KOPT-K1 (cell line): ENCODE data around the gene NRP2.

Source experiments
- H3K27ac ChIP-seq: fragments of 200-600 bp; sonication (generic); 2 replicates; pipeline ENCODE4 v1.5.1; 2016; ENCODE audit warnings: antibody characterized with exemption, mild to moderate bottlenecking, low read depth, low read length; ENCODE audit not compliant: poor library complexity, severe bottlenecking
- H3K36me3 ChIP-seq: fragments of 200-600 bp; sonication (generic); 2 replicates; pipeline ENCODE4 v1.5.1; 2017; ENCODE audit warnings: antibody characterized with exemption, mild to moderate bottlenecking, low read length, moderate library complexity; ENCODE audit not compliant: insufficient read depth
- H3K9me3 ChIP-seq: fragments of 200-600 bp; sonication (generic); 2 replicates; pipeline ENCODE4 v1.5.1; 2017; ENCODE audit warnings: antibody characterized with exemption, low read length, mild to moderate bottlenecking; ENCODE audit not compliant: insufficient read depth, poor library complexity, severe bottlenecking

Gene NRP2

DNA sequence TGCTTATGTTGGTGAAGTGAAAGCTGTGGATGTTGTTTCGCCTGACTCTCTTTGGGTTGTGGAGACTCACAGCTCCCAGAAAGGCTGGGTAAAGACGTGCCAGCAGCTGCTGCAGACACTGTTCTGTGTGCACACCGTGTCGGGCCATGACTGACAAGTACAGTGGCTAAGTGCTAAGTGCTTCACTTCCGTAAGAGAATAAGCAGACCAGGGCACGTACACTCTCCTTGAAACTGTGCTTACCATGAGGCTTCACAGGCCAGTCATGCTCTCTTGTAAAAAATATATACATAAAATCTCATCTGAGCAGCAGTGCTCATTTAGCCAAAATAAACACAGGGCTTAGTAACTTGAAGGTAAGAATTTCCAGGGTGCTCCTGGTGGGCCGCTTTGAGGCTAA, 86.0 kb downstream of the NRP2 start:
- Histone ChIP-seq H3K9me3 (no peaks in the 10 kb centered on the region), H3K36me3 (no peaks in the 10 kb centered on the region), H3K27ac (no peak overlapping the region)

DNA sequence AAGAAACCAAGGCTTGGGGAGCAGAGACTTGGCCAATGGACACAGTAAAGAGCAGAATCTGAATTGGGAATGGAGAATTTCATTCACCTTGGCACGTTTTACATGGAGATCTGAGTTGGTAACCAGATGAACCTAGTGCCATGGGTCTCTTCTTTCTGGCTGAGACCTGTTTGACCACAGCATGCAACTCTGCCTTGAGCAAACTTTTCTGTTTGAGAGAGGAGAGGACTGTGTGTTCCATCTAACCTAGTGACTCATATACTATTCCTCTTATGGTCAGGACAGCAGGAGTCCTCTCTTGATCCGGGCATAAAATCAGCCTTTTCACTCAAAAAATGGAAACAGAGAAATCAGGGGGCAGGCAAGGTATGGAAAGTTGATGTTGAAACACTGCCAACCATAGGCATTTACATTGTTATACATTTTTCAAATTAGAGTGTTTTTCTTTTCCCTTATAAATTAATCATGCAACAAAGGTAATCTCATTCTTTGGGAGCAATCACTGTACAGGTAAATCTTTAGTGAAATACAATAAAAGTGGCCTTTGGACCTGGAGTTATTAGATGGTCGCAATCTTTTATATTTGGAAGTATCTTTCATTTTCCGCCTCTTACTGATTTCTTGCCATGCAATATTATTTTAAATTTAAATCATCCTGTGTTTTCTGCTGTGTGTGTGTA, 86.7 kb downstream of the NRP2 start:
- H3K27ac ChIP-seq, result no peak overlapping the region
- no peaks in the 10 kb centered on the region for H3K36me3 ChIP-seq
- H3K9me3 ChIP-seq, result no peaks in the 10 kb centered on the region

GRCh38 chr2:205769495-205769850, 87.2 kb downstream of the NRP2 start:
- H3K9me3 ChIP-seq, result no peaks in the 10 kb centered on the region
- H3K36me3 ChIP-seq, result no peaks in the 10 kb centered on the region
- no peak overlapping the region for H3K27ac ChIP-seq

- Histone ChIP-seq H3K27ac (no peak overlapping the region), H3K36me3 (no peaks in the 10 kb centered on the region)
These were observed 87.6 kb downstream of the NRP2 start for GRCh38 chr2:205769879-205770278.

DNA sequence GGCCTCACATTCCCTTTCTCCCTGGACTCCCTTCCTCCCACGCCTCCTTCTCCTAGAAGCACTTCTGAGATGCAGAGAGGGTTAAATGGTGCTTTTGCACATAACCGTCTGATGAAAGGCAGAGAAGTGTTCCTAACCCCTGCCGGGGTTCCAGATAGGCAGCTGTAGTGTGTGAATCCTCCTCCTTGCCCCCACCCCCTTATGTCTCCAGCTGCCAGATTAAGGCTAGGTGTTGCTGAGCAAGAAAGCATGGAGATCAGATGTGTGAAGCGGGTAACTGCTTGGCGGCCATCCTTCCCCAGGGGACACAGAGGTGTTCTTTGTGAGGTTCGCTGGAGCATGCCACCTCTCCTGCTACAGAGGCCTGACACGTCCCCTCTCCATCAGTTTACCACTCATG, 88.3 kb downstream of the NRP2 start:
- Histone ChIP-seq H3K27ac (no peak overlapping the region), H3K36me3 (no peaks in the 10 kb centered on the region), H3K9me3 (no peaks in the 10 kb centered on the region)

More at GRCh38 chr2:205769879-205770278, 87.6 kb downstream of the NRP2 start:
- H3K9me3 ChIP-seq, result no peaks in the 10 kb centered on the region

GRCh38 chr2:205771031-205771430, 88.7 kb downstream of the NRP2 start:
- no peaks in the 10 kb centered on the region for H3K9me3 ChIP-seq
- H3K27ac ChIP-seq, result no peak overlapping the region
- H3K36me3 ChIP-seq, result no peaks in the 10 kb centered on the region

GRCh38 chr2:205771666-205772065, 89.4 kb downstream of the NRP2 start:
- H3K36me3 ChIP-seq, result no peaks in the 10 kb centered on the region
- H3K9me3 ChIP-seq, result no peaks in the 10 kb centered on the region
- no peak overlapping the region for H3K27ac ChIP-seq

DNA sequence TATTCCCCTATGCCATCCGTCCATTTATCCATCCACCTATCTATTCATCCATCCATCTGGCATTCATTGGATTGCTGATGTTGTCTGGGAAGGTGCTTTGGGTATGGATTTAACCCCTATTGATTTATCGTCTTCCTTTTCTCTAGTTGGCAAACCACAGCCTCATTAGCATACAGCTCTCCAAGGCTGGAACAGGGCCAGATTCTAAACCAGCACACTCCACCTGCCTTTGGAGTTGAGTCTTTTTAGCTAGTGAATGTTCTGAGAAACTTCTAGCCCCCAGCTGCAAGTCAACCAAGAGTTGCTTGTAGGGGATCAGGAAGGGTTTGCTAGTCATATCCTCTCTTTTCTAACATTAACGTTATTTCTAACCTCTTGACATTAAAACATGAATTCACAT, 90.7 kb downstream of the NRP2 start:
- no peaks in the 10 kb centered on the region for H3K36me3 ChIP-seq
- no peak overlapping the region for H3K27ac ChIP-seq
- no peaks in the 10 kb centered on the region for H3K9me3 ChIP-seq

- H3K36me3 ChIP-seq, result no peaks in the 10 kb centered on the region
- H3K9me3 ChIP-seq, result no peaks in the 10 kb centered on the region
- no peak overlapping the region for H3K27ac ChIP-seq
These were observed 91.7 kb downstream of the NRP2 start for GRCh38 chr2:205773989-205774388.

GRCh38 chr2:205775097-205775877, 93.0 kb downstream of the NRP2 start:
- Histone ChIP-seq H3K27ac (no peak overlapping the region), H3K36me3 (no peaks in the 10 kb centered on the region), H3K9me3 (no peaks in the 10 kb centered on the region)

- no peaks in the 10 kb centered on the region for H3K36me3 ChIP-seq
- no peaks in the 10 kb centered on the region for H3K9me3 ChIP-seq
- no peak overlapping the region for H3K27ac ChIP-seq
These were observed 93.8 kb downstream of the NRP2 start for GRCh38 chr2:205776139-205776538.

DNA sequence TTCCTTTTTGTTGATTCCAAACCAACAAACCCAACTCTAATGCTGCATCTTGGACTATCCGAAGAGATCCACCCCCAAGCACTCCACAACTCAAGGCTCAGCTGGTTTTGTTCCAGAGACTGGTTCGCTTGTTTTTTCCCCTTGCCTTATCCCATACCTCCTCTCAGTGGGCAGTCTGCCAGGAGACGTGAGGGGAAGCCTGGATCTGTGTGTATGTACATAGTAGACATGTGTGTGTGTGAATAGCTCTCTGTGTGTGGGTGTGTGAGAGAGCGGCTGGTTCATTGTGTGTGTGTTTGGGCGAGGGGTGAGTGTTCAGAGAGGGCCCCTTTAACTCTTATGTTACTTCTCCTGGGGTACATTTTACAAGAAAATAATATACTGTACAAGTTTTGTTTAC, 94.4 kb downstream of the NRP2 start:
- Histone ChIP-seq H3K9me3 (no peaks in the 10 kb centered on the region), H3K27ac (no peak overlapping the region), H3K36me3 (no peaks in the 10 kb centered on the region)

- H3K9me3 ChIP-seq, result no peaks in the 10 kb centered on the region
- H3K36me3 ChIP-seq, result no peaks in the 10 kb centered on the region
- H3K27ac ChIP-seq, result no peak overlapping the region
These were observed 96.1 kb downstream of the NRP2 start for GRCh38 chr2:205778356-205778755.

GRCh38 chr2:205780645-205781044, 98.3 kb downstream of the NRP2 start:
- Histone ChIP-seq H3K27ac (no peak overlapping the region), H3K36me3 (no peaks in the 10 kb centered on the region), H3K9me3 (no peaks in the 10 kb centered on the region)

DNA sequence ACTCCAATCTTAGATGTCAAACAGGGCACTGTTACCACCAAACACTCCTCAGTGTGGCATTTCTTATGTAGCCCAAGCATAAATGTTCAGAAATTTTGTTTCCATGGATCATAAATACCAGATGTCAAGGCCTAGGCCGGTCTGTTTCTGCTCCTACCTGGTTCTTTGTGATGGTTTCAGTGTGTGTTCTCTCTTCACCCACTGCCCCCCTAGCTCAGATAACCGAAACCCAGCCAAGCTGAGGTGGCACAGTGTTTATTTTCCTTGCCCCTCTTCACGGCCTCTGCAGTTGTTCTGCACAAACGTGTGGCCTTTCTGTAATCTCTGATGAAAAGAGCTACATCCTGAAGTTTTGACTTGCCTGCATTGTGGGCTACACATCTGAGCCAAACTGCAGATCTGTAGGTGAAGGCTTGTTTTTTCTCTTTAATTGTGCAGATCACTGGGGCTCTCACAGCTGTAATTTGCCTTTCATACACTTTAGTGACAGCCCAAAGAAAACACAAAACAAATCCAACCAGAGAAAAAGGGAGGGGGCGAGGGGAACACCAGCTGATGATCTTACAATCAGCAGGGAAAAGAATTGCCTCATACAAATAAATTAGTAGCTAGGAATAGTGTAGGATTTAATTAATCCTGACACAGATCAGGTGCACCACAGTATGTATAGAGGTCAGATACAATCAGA, 99.1 kb downstream of the NRP2 start:
- Histone ChIP-seq H3K36me3 (no peaks in the 10 kb centered on the region), H3K9me3 (no peaks in the 10 kb centered on the region), H3K27ac (no peak overlapping the region)
